GM23338 (cell line): ENCODE measurements around the gene ALX3. TPM values are rescaled to one million over a fixed set of nuclear protein-coding genes. Genes with fewer than 3 reads are reported as not detected.

ENCODE experiments used
- ATAC-seq: fragments of 200-7000 bp; cut with Tn5 transposase; 3 replicates; pipeline ENCODE4 v1.9.1; 2020
- DNase-seq: peaks from one replicate; pipeline ENCODE4 v3.0.0-alpha.2; 2015; ENCODE audit warnings: low spot score
- H2AFZ ChIP-seq: fragments of 200-600 bp; sonication (generic); 2 replicates; pipeline ENCODE4 v1.8.0; 2016; ENCODE audit warnings: antibody characterized with exemption, mild to moderate bottlenecking, moderate library complexity
- H3F3A ChIP-seq: fragments of 200-600 bp; sonication (generic); replicated peaks from 2 replicates; pipeline ENCODE4 v1.8.0; 2017; ENCODE audit warnings: antibody characterized with exemption, mixed run types, low read depth
- H3K27ac ChIP-seq: fragments of 200-600 bp; sonication (generic); 2 replicates; pipeline ENCODE4 v1.6.1; 2016; ENCODE audit warnings: low read depth
- H3K27me3 ChIP-seq: fragments of 200-600 bp; sonication (generic); 2 replicates; pipeline ENCODE4 v1.8.0; 2016; ENCODE audit warnings: mild to moderate bottlenecking, mixed run types, moderate library complexity; ENCODE audit not compliant: insufficient read depth
- H3K36me3 ChIP-seq: fragments of 200-600 bp; sonication (generic); 2 replicates; pipeline ENCODE4 v1.8.0; 2016; ENCODE audit warnings: mild to moderate bottlenecking; ENCODE audit not compliant: insufficient read depth
- H3K4me1 ChIP-seq: fragments of 200-600 bp; sonication (generic); 2 replicates; pipeline ENCODE4 v1.8.0; 2016; ENCODE audit warnings: mild to moderate bottlenecking, moderate library complexity; ENCODE audit not compliant: insufficient read depth
- H3K4me2 ChIP-seq: fragments of 200-600 bp; sonication (generic); 2 replicates; pipeline ENCODE4 v1.7.1; 2017; ENCODE audit warnings: mixed run types
- H3K4me3 ChIP-seq: fragments of 200-600 bp; sonication (generic); 2 replicates; pipeline ENCODE4 v1.6.1; 2016; ENCODE audit warnings: mixed run types
- H3K79me2 ChIP-seq: fragments of 200-600 bp; sonication (generic); replicated peaks from 2 replicates; pipeline ENCODE4 v1.8.0; 2017; ENCODE audit warnings: mild to moderate bottlenecking; ENCODE audit not compliant: insufficient read depth
- H3K9me2 ChIP-seq: fragments of 200-600 bp; sonication (generic); 2 replicates; pipeline ENCODE4 v1.8.0; 2017; ENCODE audit not compliant: insufficient read depth
- H4K20me1 ChIP-seq: fragments of 200-600 bp; sonication (generic); replicated peaks from 2 replicates; pipeline ENCODE4 v1.8.0; 2017; ENCODE audit warnings: mild to moderate bottlenecking; ENCODE audit not compliant: insufficient read depth
- H3K27ac Mint-ChIP-seq: 2 replicates; pipeline ENCODE4 v1.8.0; 2020; ENCODE audit warnings: inconsistent platforms, mild to moderate bottlenecking, moderate library complexity, mixed read lengths
- H3K27me3 Mint-ChIP-seq: 3 replicates; pipeline ENCODE4 v1.8.0; 2022; ENCODE audit warnings: low read depth, mild to moderate bottlenecking, moderate library complexity, mixed read lengths, inconsistent platforms; ENCODE audit not compliant: insufficient read depth, poor library complexity
- H3K36me3 Mint-ChIP-seq: 3 replicates; pipeline ENCODE4 v1.8.0; 2021; ENCODE audit warnings: low read depth, mild to moderate bottlenecking, inconsistent platforms, moderate library complexity, mixed read lengths
- H3K4me1 Mint-ChIP-seq: 3 replicates; pipeline ENCODE4 v1.8.0; 2020; ENCODE audit warnings: mild to moderate bottlenecking, inconsistent platforms, mixed read lengths
- H3K4me3 Mint-ChIP-seq: 3 replicates; pipeline ENCODE4 v1.8.0; 2021; ENCODE audit warnings: moderate library complexity, mild to moderate bottlenecking, inconsistent platforms, mixed read lengths
- H3K9me3 Mint-ChIP-seq: 3 replicates; pipeline ENCODE4 v1.8.0; 2020; ENCODE audit warnings: moderate library complexity, mild to moderate bottlenecking, inconsistent platforms, mixed read lengths
- CREB1 ChIP-seq: fragments of 250-450 bp; sonication (Bioruptor Pico); IDR thresholded peaks from 2 replicates; pipeline ENCODE4 v1.5.0; 2020; ENCODE audit warnings: low read depth, mild to moderate bottlenecking, moderate library complexity
- CTCF ChIP-seq, 2 experiments: fragments of 200-600 bp in 1 of 2; sonication (generic) in 1 of 2; conservative IDR thresholded peaks; 2 replicates each; pipeline versions ENCODE4 v1.5.1 to v1.6.1; 2016 to 2017; ENCODE audit warnings: antibody characterized with exemption in 2 of 2, low read depth in 2 of 2, mild to moderate bottlenecking in 2 of 2, moderate library complexity in 1 of 2
- ETS1 ChIP-seq: IDR thresholded peaks from 2 replicates; pipeline ENCODE4 v1.6.1; 2016; ENCODE audit warnings: antibody characterized with exemption
- EZH2 ChIP-seq: fragments of 200-600 bp; sonication (generic); IDR thresholded peaks from one replicate; pipeline ENCODE4 v1.8.0; 2017; ENCODE audit warnings: antibody characterized with exemption, mild to moderate bottlenecking, low read depth; ENCODE audit not compliant: unreplicated experiment
- EZH2phosphoT487 ChIP-seq: fragments of 200-600 bp; sonication (generic); IDR thresholded peaks from one replicate; pipeline ENCODE4 v1.8.1; 2018; ENCODE audit warnings: antibody characterized with exemption; ENCODE audit not compliant: unreplicated experiment
- JUNB ChIP-seq: IDR thresholded peaks from one replicate; pipeline ENCODE4 v1.6.1; 2016; ENCODE audit warnings: antibody characterized with exemption; ENCODE audit not compliant: unreplicated experiment
- NANOG ChIP-seq: IDR thresholded peaks from 2 replicates; pipeline ENCODE4 v1.6.1; 2016; ENCODE audit warnings: antibody characterized with exemption, borderline replicate concordance
- POLR2AphosphoS5 ChIP-seq: IDR thresholded peaks from 2 replicates; pipeline ENCODE4 v1.6.1; 2016; ENCODE audit warnings: antibody characterized with exemption, low read depth
- REST ChIP-seq: IDR thresholded peaks from one replicate; pipeline ENCODE4 v1.6.1; 2018; ENCODE audit warnings: antibody characterized with exemption; ENCODE audit not compliant: unreplicated experiment
- STAT1 ChIP-seq: IDR thresholded peaks from one replicate; pipeline ENCODE4 v1.6.1; 2016; ENCODE audit warnings: antibody characterized with exemption; ENCODE audit not compliant: unreplicated experiment
- ZNF114 ChIP-seq: fragments of 250-450 bp; sonication (Bioruptor Pico); IDR thresholded peaks from 2 replicates; pipeline ENCODE4 v1.5.0; 2020; ENCODE audit warnings: mild to moderate bottlenecking, moderate library complexity
- ZNF331 ChIP-seq: fragments of 250-450 bp; sonication (Bioruptor Pico); IDR thresholded peaks from 2 replicates; pipeline ENCODE4 v1.5.0; 2020; ENCODE audit warnings: low read depth, mild to moderate bottlenecking, moderate library complexity
- ZNF462 ChIP-seq: fragments of 250-450 bp; sonication (Bioruptor Pico); IDR thresholded peaks from 2 replicates; pipeline ENCODE4 v1.5.0; 2020; ENCODE audit warnings: mild to moderate bottlenecking, moderate library complexity
- polyA plus RNA-seq: library from polyadenylated mRNA; unstranded; fragments of >200 nt; fragmentation: Nextera tagmentation; extraction: Ambion mirVana; gene quantifications from 2 replicates; pipeline ENCODE4 v1.2.1, GENCODE V29; 2016
- total RNA-seq: library from RNA; depleted of rRNA; stranded (reverse); fragments of >200 nt; shearing (Covaris generic); gene quantifications from 2 replicates; pipeline ENCODE4 v1.2.3, GENCODE V29; 2014

ALX3 gene
- total and polyA plus RNA-seq, 2 experiments from 2014 or later = not detected

- TF ChIP-seq CREB1 (CRISPR knock-in tag) (no peak), STAT1 (no peak), EZH2 (no peak), POLR2AphosphoS5 (no peak)
Observed at GRCh38 chr1:110043016-110043415, 27.5 kb downstream of the ALX3 start (continued).

- Histone ChIP-seq H3K36me3 (peaks cover 42% of the 10 kb centered on the region), H3K27ac (no peak overlapping the region), H4K20me1 (peaks cover 14% of the 10 kb centered on the region), H2AFZ (no peak overlapping the region), H3K4me3 (no peak overlapping the region), H3K79me2 (peaks cover 22% of the 10 kb centered on the region), H3F3A (no peaks in the 10 kb centered on the region; the same call in 1 of the 2 replicates), H3K9me2 (no peaks in the 10 kb centered on the region), H3K4me2 (no peak overlapping the region), H3K4me1 (peaks cover 7% of the 10 kb centered on the region), H3K27me3 (no peaks in the 10 kb centered on the region)
- no peak for ATAC-seq
- Mint-ChIP-seq H3K4me3 (no peak overlapping the region), H3K9me3 (no peaks in the 10 kb centered on the region), H3K36me3 (peaks cover 79% of the 10 kb centered on the region), H3K27ac (no peak overlapping the region), H3K27me3 (no peaks in the 10 kb centered on the region), H3K4me1 (peaks cover 4% of the 10 kb centered on the region; the same call in 2 of the 3 replicates)
- TF ChIP-seq ETS1 (no peak), NANOG (no peak), ZNF462 (CRISPR knock-in tag) (no peak), STAT1 (no peak), CTCF (conservative IDR thresholded peaks at IDR 0.05; ENCODE audit: low read depth in 2 of 2) (no peak), CREB1 (CRISPR knock-in tag) (no peak), POLR2AphosphoS5 (no peak), REST (no peak), EZH2phosphoT487 (no peak), EZH2 (no peak), ZNF114 (no peak), ZNF331 (CRISPR knock-in tag) (no peak), JUNB (no peak)
- DNase-seq = no peak
Observed at GRCh38 chr1:110040548-110040947, 29.9 kb downstream of the ALX3 start.
